Measurements from ENCODE around the gene MTX3.

Gene MTX3

GRCh38 chr5:79984363-79984762 is 6.7 kb downstream of the MTX3 start:
- FAIRE-seq (no peak), DNase-seq (ENCODE audit: extremely low spot score, insufficient read length, low read depth) (no peak)

GRCh38 chr5:79983618-79984017 is 7.4 kb downstream of the MTX3 start:
- DNase-seq (ENCODE audit: extremely low spot score, insufficient read length, low read depth): no peak
- FAIRE-seq: no peak

- FAIRE-seq (no peak), DNase-seq (ENCODE audit: extremely low spot score, insufficient read length, low read depth) (no peak)
These were observed 8.9 kb downstream of the MTX3 start for GRCh38 chr5:79982136-79982535.

GRCh38 chr5:79976759-79977515 is 14.1 kb downstream of the MTX3 start:
- FAIRE-seq (no peak), DNase-seq (ENCODE audit: extremely low spot score, insufficient read length, low read depth) (no peak)

GRCh38 chr5:79975422-79975821 is 15.6 kb downstream of the MTX3 start:
- no peak for FAIRE-seq
- DNase-seq (ENCODE audit: extremely low spot score, insufficient read length, low read depth): no peak

- FAIRE-seq: no peak
- DNase-seq (ENCODE audit: extremely low spot score, insufficient read length, low read depth): no peak
These were observed 16.2 kb downstream of the MTX3 start for GRCh38 chr5:79974886-79975285.

GRCh38 chr5:79973996-79974395 is 17.1 kb downstream of the MTX3 start:
- FAIRE-seq: no peak
- no peak for DNase-seq (ENCODE audit: extremely low spot score, insufficient read length, low read depth)

- FAIRE-seq: no peak
These were observed 17.6 kb downstream of the MTX3 start for GRCh38 chr5:79973511-79973910.

GRCh38 chr5:79971156-79971555 is 19.9 kb downstream of the MTX3 start:
- FAIRE-seq (no peak), DNase-seq (ENCODE audit: extremely low spot score, insufficient read length, low read depth) (no peak)

More at GRCh38 chr5:79973511-79973910, 17.6 kb downstream of the MTX3 start:
- no peak for DNase-seq (ENCODE audit: extremely low spot score, insufficient read length, low read depth)

- DNase-seq (ENCODE audit: extremely low spot score, insufficient read length, low read depth): no peak
- FAIRE-seq: no peak
These were observed 24.6 kb downstream of the MTX3 start for GRCh38 chr5:79966448-79966847.

- FAIRE-seq: no peak
- no peak for DNase-seq (ENCODE audit: extremely low spot score, insufficient read length, low read depth)
These were observed 26.9 kb downstream of the MTX3 start for GRCh38 chr5:79964136-79964535.

GRCh38 chr5:79963261-79964061 is 27.6 kb downstream of the MTX3 start:
- FAIRE-seq: no peak

GRCh38 chr5:79962575-79963222 is 28.4 kb downstream of the MTX3 start:
- no peak for FAIRE-seq

More at GRCh38 chr5:79963261-79964061, 27.6 kb downstream of the MTX3 start:
- DNase-seq (ENCODE audit: extremely low spot score, insufficient read length, low read depth): no peak

GRCh38 chr5:79961716-79962574 is 29.1 kb downstream of the MTX3 start:
- DNase-seq (ENCODE audit: extremely low spot score, insufficient read length, low read depth): no peak
- no peak for FAIRE-seq

More at GRCh38 chr5:79962575-79963222, 28.4 kb downstream of the MTX3 start:
- no peak for DNase-seq (ENCODE audit: extremely low spot score, insufficient read length, low read depth)

GRCh38 chr5:79959407-79959806 is 31.7 kb downstream of the MTX3 start:
- DNase-seq (ENCODE audit: extremely low spot score, insufficient read length, low read depth) (no peak), FAIRE-seq (no peak)

GRCh38 chr5:79955941-79956670 is 35.0 kb downstream of the MTX3 start:
- DNase-seq (ENCODE audit: extremely low spot score, insufficient read length, low read depth): no peak
- no peak for FAIRE-seq

- DNase-seq (ENCODE audit: extremely low spot score, insufficient read length, low read depth): no peak
These were observed 35.6 kb downstream of the MTX3 start for GRCh38 chr5:79955356-79955895.

GRCh38 chr5:79954620-79955019 is 36.4 kb downstream of the MTX3 start:
- FAIRE-seq (no peak), DNase-seq (ENCODE audit: extremely low spot score, insufficient read length, low read depth) (no peak)

More at GRCh38 chr5:79955356-79955895, 35.6 kb downstream of the MTX3 start:
- FAIRE-seq: no peak

GRCh38 chr5:79947567-79947966 is 43.5 kb downstream of the MTX3 start:
- DNase-seq (ENCODE audit: extremely low spot score, insufficient read length, low read depth) (no peak), FAIRE-seq (no peak)

Measured in GM18507 (cell line).